ENCODE measurements around the gene ABCA13.
"Not testable (repeated sequence)": the region's sequence is repeated elsewhere in the genome, so short reads cannot be mapped to it uniquely, and the experiment has no call there.

ABCA13 gene

GRCh38 chr7:48147690-48148089, 23.6 kb upstream of the ABCA13 start:
- H3K36me3 ChIP-seq (ENCODE audit: control insufficient read depth, insufficient read depth, low read length); H3K4me1 ChIP-seq (ENCODE audit: control insufficient read depth, insufficient read depth, low read length); H3K27me3 ChIP-seq (ENCODE audit: control insufficient read depth, insufficient read depth, low read length); H3K9me3 ChIP-seq (ENCODE audit: control insufficient read depth, insufficient read depth, low read length); H3K9ac ChIP-seq (ENCODE audit: low read depth, low read length); H3K4me3 ChIP-seq (ENCODE audit: low read depth, low read length); H3K27ac ChIP-seq (ENCODE audit: low read depth, low read length): not testable (repeated sequence)

DNA sequence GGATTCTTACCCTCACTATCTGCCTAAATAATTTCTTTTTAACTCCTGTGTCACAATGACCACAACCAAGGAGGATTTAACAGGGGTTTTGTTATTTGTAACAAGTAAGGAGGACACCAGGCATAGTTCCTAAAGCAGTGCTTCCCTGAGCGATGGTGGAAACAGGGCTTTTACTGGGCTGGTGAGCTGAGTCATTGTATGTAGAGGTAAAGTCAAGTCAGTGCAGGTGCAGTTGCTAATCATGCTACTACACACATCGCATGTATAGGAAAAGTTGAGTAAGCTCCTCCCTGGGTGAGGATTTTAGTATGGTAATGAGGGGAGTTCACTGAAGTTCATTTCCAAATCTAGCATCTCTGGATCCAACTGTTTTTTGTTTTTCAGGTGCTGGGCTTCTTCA, 22.9 kb upstream of the ABCA13 start:
- Histone ChIP-seq H3K9ac (ENCODE audit: low read depth, low read length) (no peak overlapping the region), H3K27ac (ENCODE audit: low read depth, low read length) (no peak overlapping the region), H3K4me3 (ENCODE audit: low read depth, low read length) (no peak overlapping the region), H3K4me1 (ENCODE audit: control insufficient read depth, insufficient read depth, low read length) (peaks cover 9% of the 10 kb centered on the region), H3K9me3 (ENCODE audit: control insufficient read depth, insufficient read depth, low read length) (no peaks in the 10 kb centered on the region; the same call in 1 of the 2 replicates), H3K27me3 (ENCODE audit: control insufficient read depth, insufficient read depth, low read length) (no peaks in the 10 kb centered on the region), H3K36me3 (ENCODE audit: control insufficient read depth, insufficient read depth, low read length) (no peaks in the 10 kb centered on the region)

DNA sequence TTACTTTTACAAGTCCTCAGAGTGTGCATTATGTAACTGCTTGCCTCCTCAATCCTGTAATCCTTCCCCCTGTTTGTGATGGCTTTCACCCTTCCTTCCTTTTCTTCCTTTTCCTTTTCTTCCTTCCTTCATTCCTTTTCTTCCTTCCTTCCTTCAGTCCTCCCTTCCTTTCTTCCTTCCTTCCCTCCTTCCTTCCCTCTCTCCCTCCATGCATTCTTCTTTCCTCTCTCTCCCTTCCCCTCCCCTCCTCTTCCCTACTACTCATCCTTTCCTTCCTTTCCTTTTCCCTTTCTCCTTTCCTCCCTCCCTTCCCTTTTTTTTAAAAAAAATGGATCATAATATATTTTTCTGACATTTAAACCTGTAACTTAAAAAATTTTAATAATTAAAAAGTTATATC, 22.2 kb upstream of the ABCA13 start:
- Histone ChIP-seq H3K9ac (ENCODE audit: low read depth, low read length) (no peak overlapping the region), H3K4me1 (ENCODE audit: control insufficient read depth, insufficient read depth, low read length) (peaks cover 9% of the 10 kb centered on the region), H3K27me3 (ENCODE audit: control insufficient read depth, insufficient read depth, low read length) (no peaks in the 10 kb centered on the region), H3K4me3 (ENCODE audit: low read depth, low read length) (no peak overlapping the region), H3K27ac (ENCODE audit: low read depth, low read length) (no peak overlapping the region), H3K9me3 (ENCODE audit: control insufficient read depth, insufficient read depth, low read length) (no peaks in the 10 kb centered on the region; the same call in 1 of the 2 replicates), H3K36me3 (ENCODE audit: control insufficient read depth, insufficient read depth, low read length) (no peaks in the 10 kb centered on the region)

GRCh38 chr7:48150086-48150485, 21.2 kb upstream of the ABCA13 start:
- no peaks in the 10 kb centered on the region for H3K27me3 ChIP-seq (ENCODE audit: control insufficient read depth, insufficient read depth, low read length)
- no peak overlapping the region for H3K27ac ChIP-seq (ENCODE audit: low read depth, low read length)
- no peak overlapping the region for H3K9ac ChIP-seq (ENCODE audit: low read depth, low read length)
- peaks cover 9% of the 10 kb centered on the region for H3K4me1 ChIP-seq (ENCODE audit: control insufficient read depth, insufficient read depth, low read length)
- no peak overlapping the region for H3K4me3 ChIP-seq (ENCODE audit: low read depth, low read length)
- H3K9me3 ChIP-seq (ENCODE audit: control insufficient read depth, insufficient read depth, low read length), result no peaks in the 10 kb centered on the region
- H3K36me3 ChIP-seq (ENCODE audit: control insufficient read depth, insufficient read depth, low read length), result no peaks in the 10 kb centered on the region

DNA sequence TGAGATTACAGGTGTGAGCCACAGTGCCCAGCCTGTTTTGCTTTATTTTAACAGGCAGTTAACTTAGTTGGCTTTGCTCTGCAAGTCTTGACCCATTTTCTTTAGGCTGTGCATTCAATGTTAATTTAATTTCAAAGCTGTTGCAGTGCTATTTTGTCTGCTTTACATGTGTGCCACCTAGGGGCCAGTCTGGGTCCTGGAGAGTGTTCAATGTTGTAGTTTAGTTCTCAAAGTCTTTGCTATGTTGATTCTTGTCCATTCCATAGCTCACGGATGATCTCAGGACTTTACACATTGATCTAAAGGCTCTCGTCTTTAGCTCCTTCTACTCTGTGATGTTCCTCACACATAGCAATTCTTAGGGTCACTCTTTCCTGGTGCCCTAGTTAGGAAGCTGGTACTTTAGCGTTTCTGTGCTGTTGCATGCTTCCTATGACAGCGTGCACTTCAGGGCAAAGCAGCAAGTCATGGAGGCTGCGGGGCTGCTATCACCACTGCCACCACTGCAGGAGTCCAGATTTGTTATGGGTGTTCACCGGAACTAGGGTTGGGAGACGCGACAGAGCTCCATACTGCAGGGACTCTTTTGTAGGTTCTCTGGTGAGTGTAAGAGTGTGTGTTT, 16.4 kb upstream of the ABCA13 start:
- Histone ChIP-seq H3K9ac (ENCODE audit: low read depth, low read length) (no peak overlapping the region), H3K36me3 (ENCODE audit: control insufficient read depth, insufficient read depth, low read length) (no peaks in the 10 kb centered on the region), H3K27me3 (ENCODE audit: control insufficient read depth, insufficient read depth, low read length) (no peaks in the 10 kb centered on the region), H3K4me1 (ENCODE audit: control insufficient read depth, insufficient read depth, low read length) (no peaks in the 10 kb centered on the region), H3K4me3 (ENCODE audit: low read depth, low read length) (no peak overlapping the region), H3K27ac (ENCODE audit: low read depth, low read length) (no peak overlapping the region), H3K9me3 (ENCODE audit: control insufficient read depth, insufficient read depth, low read length) (no peaks in the 10 kb centered on the region)

DNA sequence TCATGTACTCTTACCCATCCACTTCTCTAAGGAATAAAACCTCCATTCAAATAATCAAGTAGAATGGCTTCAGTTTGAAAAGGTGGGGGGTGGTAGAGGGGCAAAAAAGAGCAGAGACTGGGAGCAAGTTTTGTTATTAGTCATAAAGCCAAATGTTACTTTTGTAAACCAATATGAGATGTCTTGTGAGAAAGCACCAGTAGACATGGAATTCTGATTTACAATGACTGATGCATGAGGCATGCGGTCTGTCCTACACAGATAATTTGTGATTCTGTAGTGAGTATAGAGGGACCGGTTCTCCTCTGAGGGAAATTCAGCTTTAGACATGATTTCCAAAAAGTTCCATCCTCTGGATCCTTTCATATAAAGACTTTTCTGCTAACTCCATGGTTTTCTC, 12.9 kb upstream of the ABCA13 start:
- Histone ChIP-seq H3K9me3 (ENCODE audit: control insufficient read depth, insufficient read depth, low read length) (0 out of 2 replicates have a peak, but pooled peaks cover 4% of the 10 kb centered on the region), H3K4me1 (ENCODE audit: control insufficient read depth, insufficient read depth, low read length) (no peaks in the 10 kb centered on the region), H3K27me3 (ENCODE audit: control insufficient read depth, insufficient read depth, low read length) (no peaks in the 10 kb centered on the region), H3K36me3 (ENCODE audit: control insufficient read depth, insufficient read depth, low read length) (no peaks in the 10 kb centered on the region), H3K4me3 (ENCODE audit: low read depth, low read length) (no peak overlapping the region), H3K27ac (ENCODE audit: low read depth, low read length) (no peak overlapping the region), H3K9ac (ENCODE audit: low read depth, low read length) (no peak overlapping the region)

- H3K4me1 ChIP-seq (ENCODE audit: control insufficient read depth, insufficient read depth, low read length), result no peaks in the 10 kb centered on the region
- no peaks in the 10 kb centered on the region for H3K27me3 ChIP-seq (ENCODE audit: control insufficient read depth, insufficient read depth, low read length)
- no peak overlapping the region for H3K4me3 ChIP-seq (ENCODE audit: low read depth, low read length)
- no peaks in the 10 kb centered on the region for H3K36me3 ChIP-seq (ENCODE audit: control insufficient read depth, insufficient read depth, low read length)
- no peak overlapping the region for H3K9ac ChIP-seq (ENCODE audit: low read depth, low read length)
- no peak overlapping the region for H3K27ac ChIP-seq (ENCODE audit: low read depth, low read length)
- 0 out of 2 replicates have a peak, but pooled peaks cover 4% of the 10 kb centered on the region for H3K9me3 ChIP-seq (ENCODE audit: control insufficient read depth, insufficient read depth, low read length)
These were observed 9.7 kb upstream of the ABCA13 start for GRCh38 chr7:48161407-48162125.

DNA sequence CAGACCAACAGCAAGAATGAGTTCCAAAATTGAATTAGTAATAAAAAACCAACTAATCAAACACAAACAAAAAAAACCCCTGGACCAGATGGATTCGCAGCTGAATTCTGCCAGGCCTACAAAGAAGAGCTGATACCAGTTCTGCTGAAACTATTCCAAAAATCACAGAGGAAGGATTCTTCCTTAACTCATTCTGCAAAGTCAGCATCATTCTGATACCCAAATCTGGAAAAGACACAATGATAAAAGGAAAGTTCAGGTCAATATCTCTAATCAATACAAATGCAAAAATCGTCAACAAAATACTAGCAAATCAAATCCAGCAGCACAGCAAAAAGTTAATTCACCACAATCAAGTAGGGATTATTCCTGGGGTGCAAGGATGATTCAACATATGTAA, 6.1 kb upstream of the ABCA13 start:
- Histone ChIP-seq H3K9ac (ENCODE audit: low read depth, low read length) (no peak overlapping the region), H3K27me3 (ENCODE audit: control insufficient read depth, insufficient read depth, low read length) (no peaks in the 10 kb centered on the region), H3K9me3 (ENCODE audit: control insufficient read depth, insufficient read depth, low read length) (0 out of 2 replicates have a peak, but pooled peaks cover 6% of the 10 kb centered on the region), H3K4me3 (ENCODE audit: low read depth, low read length) (no peak overlapping the region), H3K27ac (ENCODE audit: low read depth, low read length) (no peak overlapping the region), H3K36me3 (ENCODE audit: control insufficient read depth, insufficient read depth, low read length) (no peaks in the 10 kb centered on the region), H3K4me1 (ENCODE audit: control insufficient read depth, insufficient read depth, low read length) (no peaks in the 10 kb centered on the region)

- Histone ChIP-seq H3K4me1 (ENCODE audit: control insufficient read depth, insufficient read depth, low read length) (no peaks in the 10 kb centered on the region), H3K27ac (ENCODE audit: low read depth, low read length) (no peak overlapping the region), H3K4me3 (ENCODE audit: low read depth, low read length) (no peak overlapping the region), H3K27me3 (ENCODE audit: control insufficient read depth, insufficient read depth, low read length) (no peaks in the 10 kb centered on the region), H3K9me3 (ENCODE audit: control insufficient read depth, insufficient read depth, low read length) (0 out of 2 replicates have a peak, but pooled peaks cover 3% of the 10 kb centered on the region), H3K36me3 (ENCODE audit: control insufficient read depth, insufficient read depth, low read length) (no peaks in the 10 kb centered on the region), H3K9ac (ENCODE audit: low read depth, low read length) (no peak overlapping the region)
These were observed 3.1 kb upstream of the ABCA13 start for GRCh38 chr7:48168159-48168558.

DNA sequence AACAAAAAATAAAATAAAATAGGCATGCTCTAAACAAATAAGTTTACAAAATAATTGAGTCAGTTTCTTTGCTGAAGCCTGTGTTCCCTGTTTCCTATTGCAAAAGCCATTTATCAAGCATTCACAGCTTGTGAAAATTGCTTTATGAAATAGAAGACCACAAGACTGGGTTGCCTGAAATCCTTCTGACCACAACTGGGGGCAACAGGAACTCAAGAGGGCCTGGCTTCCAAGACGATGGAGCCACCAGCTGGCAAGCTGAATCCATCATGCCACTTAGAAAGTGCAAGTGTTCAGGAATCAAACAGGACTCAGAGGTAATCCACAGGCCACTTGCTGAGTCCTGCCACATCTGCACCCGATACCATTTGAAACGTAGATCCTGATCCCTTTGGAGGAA, 752 bp upstream of the ABCA13 start:
- H3K4me3 ChIP-seq (ENCODE audit: low read depth, low read length), result no peak overlapping the region
- peaks cover 1% of the 10 kb centered on the region; the same call in 1 of the 2 replicates for H3K27me3 ChIP-seq (ENCODE audit: control insufficient read depth, insufficient read depth, low read length)
- H3K4me1 ChIP-seq (ENCODE audit: control insufficient read depth, insufficient read depth, low read length), result no peaks in the 10 kb centered on the region
- 0 out of 2 replicates have a peak, but pooled peaks cover 3% of the 10 kb centered on the region for H3K9me3 ChIP-seq (ENCODE audit: control insufficient read depth, insufficient read depth, low read length)
- no peak overlapping the region for H3K27ac ChIP-seq (ENCODE audit: low read depth, low read length)
- H3K9ac ChIP-seq (ENCODE audit: low read depth, low read length), result no peak overlapping the region
- H3K36me3 ChIP-seq (ENCODE audit: control insufficient read depth, insufficient read depth, low read length), result no peaks in the 10 kb centered on the region

DNA sequence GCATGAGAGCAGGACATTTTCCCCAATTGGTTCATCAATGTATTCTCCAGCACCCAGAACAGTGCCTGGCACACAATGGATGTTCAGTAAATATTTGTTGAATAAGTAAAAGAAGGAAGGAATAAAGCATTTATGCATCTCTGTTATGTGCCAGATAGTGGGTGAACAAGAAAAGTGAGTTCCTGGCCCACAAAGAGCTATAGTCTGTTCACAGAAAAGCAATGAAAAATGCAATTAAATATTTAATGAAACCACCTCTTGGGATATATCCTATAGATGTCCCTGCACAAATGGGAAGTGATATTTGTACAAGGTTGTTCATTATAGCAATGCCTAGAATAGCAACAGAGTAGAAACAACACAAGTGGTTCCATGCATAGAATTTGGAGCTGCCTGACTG, 2.1 kb downstream of the ABCA13 start:
- H3K9me3 ChIP-seq (ENCODE audit: control insufficient read depth, insufficient read depth, low read length), result no peaks in the 10 kb centered on the region
- H3K27me3 ChIP-seq (ENCODE audit: control insufficient read depth, insufficient read depth, low read length), result peaks cover 17% of the 10 kb centered on the region
- peaks cover 16% of the 10 kb centered on the region for H3K4me1 ChIP-seq (ENCODE audit: control insufficient read depth, insufficient read depth, low read length)
- no peaks in the 10 kb centered on the region for H3K36me3 ChIP-seq (ENCODE audit: control insufficient read depth, insufficient read depth, low read length)
- no peak overlapping the region for H3K4me3 ChIP-seq (ENCODE audit: low read depth, low read length)
- H3K9ac ChIP-seq (ENCODE audit: low read depth, low read length), result no peak overlapping the region
- no peak overlapping the region for H3K27ac ChIP-seq (ENCODE audit: low read depth, low read length)

All from HUES48 (cell line).